ENCODE data around the gene SH3RF1. TPM values are rescaled to one million over a fixed set of nuclear protein-coding genes. Genes with fewer than 3 reads are reported as not detected.

The SH3RF1 gene
- total RNA-seq, 3 donors from 2014 or later, result 20.2 to 37.0 (median 27.9) TPM

DNA sequence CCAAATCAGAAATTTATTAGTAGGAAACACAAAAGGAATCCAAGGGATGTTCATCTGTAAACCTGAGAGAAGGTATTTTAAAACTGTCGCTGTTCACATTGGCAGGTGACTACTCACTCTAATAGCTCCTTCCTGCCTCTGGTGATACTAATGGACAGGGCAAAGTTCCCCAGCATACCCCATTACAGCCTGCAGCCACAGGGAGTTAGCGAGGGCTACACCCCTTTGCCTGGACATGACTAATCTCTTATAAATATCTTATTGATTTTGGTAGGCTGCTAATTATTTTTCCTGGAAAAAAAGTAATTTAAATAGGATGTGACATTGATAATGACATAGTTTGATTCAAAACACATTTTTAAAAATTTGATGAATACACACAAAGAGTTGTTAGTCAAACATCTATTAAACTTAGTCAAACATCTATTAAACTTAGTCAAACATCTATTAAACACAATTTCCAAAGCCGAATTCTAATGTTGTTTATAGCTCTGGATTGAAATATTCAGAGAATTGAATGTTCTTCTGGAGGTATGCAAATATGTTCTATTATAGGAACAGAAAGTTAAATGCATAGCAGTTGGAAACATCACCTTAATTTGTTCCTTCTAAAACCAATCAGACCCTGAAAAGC lies 177.8 kb downstream of the SH3RF1 start:
- H3K36me3 ChIP-seq, result no peaks in the 10 kb centered on the region
- intact Hi-C loops (cut with DNase I; ENCODE audit: low total_unique reads), result no loop called here

DNA sequence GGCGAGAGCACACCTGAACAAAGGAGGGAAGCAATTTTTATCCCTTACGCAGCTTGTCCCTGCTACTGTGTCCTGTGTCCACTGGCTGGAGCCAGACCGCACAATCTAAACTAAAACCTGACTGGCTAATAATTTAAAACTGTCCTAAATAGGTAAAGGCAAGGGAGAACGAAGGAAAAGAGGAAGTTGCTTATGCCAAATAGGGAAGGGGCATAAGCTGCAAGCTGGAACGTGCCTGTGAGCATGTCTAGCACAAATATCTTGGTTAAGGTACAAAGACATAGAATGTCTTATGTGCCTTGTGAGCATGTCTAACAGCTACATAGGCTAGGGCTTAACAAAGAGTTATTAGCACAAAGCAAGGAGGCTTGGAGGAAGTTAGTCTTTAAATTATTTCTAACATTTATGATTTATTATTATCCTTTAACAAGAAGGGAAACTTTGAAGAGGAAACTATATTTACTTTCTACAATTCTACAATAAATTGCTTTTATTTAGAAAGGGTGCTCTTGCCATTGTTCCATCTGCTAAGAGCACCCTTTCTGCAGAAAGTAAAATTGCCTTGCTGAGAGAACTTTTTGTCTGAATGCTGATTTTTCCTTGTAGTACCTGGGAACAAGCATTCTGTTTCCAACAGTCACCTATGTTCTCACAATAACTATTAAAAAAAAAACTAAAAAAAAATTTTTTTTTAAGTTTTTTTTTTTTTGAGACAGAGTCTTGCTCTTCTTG lies 180.1 kb downstream of the SH3RF1 start:
- no peak for DNase-seq (ENCODE audit: low spot score in 2 of 2)
- no peak for TF ChIP-seq POLR2AphosphoS5 (IDR thresholded peaks at IDR 0.05)
- TF ChIP-seq POLR2A (IDR thresholded peaks at IDR 0.05), result no peak
- TF ChIP-seq, protein P1, sequence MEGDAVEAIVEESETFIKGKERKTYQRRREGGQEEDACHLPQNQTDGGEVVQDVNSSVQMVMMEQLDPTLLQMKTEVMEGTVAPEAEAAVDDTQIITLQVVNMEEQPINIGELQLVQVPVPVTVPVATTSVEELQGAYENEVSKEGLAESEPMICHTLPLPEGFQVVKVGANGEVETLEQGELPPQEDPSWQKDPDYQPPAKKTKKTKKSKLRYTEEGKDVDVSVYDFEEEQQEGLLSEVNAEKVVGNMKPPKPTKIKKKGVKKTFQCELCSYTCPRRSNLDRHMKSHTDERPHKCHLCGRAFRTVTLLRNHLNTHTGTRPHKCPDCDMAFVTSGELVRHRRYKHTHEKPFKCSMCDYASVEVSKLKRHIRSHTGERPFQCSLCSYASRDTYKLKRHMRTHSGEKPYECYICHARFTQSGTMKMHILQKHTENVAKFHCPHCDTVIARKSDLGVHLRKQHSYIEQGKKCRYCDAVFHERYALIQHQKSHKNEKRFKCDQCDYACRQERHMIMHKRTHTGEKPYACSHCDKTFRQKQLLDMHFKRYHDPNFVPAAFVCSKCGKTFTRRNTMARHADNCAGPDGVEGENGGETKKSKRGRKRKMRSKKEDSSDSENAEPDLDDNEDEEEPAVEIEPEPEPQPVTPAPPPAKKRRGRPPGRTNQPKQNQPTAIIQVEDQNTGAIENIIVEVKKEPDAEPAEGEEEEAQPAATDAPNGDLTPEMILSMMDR (IDR thresholded peaks at IDR 0.05), result no peak
- Histone ChIP-seq H3K27me3 (no peaks in the 10 kb centered on the region), H3K27ac (no peak overlapping the region), H3K36me3 (no peaks in the 10 kb centered on the region), H3K4me3 (no peak overlapping the region), H3K9me3 (peaks cover 12 to 13% of the 10 kb centered on the region in 2 donors), H3K4me1 (no peaks in the 10 kb centered on the region)
- intact Hi-C loops (cut with DNase I; ENCODE audit: low total_unique reads), result no loop called here

More for the DNA sequence above, 177.8 kb downstream of the SH3RF1 start:
- no peaks in the 10 kb centered on the region for H3K4me1 ChIP-seq
- H3K9me3 ChIP-seq, result peaks cover 12 to 13% of the 10 kb centered on the region in 2 donors
- no peak overlapping the region for H3K4me3 ChIP-seq
- no peak for DNase-seq (ENCODE audit: low spot score in 2 of 2)
- no peak overlapping the region for H3K27ac ChIP-seq
- TF ChIP-seq POLR2AphosphoS5 (IDR thresholded peaks at IDR 0.05), result no peak
- H3K27me3 ChIP-seq, result no peaks in the 10 kb centered on the region

DNA sequence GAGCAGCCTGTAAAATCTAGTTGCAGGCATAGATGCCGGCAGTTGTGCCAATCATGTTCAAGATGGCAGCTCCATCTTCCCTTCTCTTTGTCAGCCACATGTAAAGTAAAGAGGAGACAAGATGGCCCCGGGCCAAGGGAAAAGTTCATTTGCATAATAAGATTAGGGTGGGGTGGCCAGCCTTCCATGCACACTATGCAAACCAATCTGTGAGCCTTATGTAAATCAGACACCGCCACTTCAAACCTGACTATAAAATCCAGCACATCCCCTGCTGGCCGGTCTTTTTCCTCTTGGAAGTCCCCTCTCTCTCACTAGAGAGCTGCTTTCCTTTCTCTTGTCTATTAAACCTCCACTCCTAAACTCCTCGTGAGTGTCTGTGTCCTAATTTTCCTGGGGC lies 181.8 kb downstream of the SH3RF1 start:
- no peaks in the 10 kb centered on the region for H3K4me1 ChIP-seq
- no peak overlapping the region for H3K27ac ChIP-seq
- no peak for TF ChIP-seq POLR2A (IDR thresholded peaks at IDR 0.05)
- TF ChIP-seq POLR2AphosphoS5 (IDR thresholded peaks at IDR 0.05), result no peak
- TF ChIP-seq, protein P1 (IDR thresholded peaks at IDR 0.05), result no peak
- H3K36me3 ChIP-seq, result no peaks in the 10 kb centered on the region
- no peak overlapping the region for H3K4me3 ChIP-seq
- H3K9me3 ChIP-seq, result peaks cover 12 to 13% of the 10 kb centered on the region in 2 donors
- DNase-seq (ENCODE audit: low spot score in 2 of 2), result no peak
- no peaks in the 10 kb centered on the region for H3K27me3 ChIP-seq
- intact Hi-C loops (cut with DNase I; ENCODE audit: low total_unique reads), result no loop called here

DNA sequence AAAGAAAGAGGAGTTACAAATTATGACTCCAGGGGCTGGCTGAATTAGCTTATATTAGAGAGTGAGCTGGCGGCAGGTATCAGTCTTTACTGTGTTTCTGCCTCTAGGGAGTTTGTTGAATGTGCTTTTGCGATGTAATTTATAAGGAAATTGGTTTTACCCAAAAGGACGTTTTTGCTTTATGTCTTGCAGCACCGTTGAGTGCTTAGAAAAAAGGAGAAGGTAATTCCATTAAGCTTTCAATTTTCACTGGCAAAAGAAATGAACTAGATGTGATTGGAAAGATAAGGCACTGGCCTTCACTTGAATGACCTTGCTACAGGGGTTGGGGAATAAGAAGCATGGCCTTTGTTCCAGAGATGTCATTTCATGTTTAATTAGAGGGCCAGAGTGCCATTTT lies 185.8 kb downstream of the SH3RF1 start:
- intact Hi-C loops (cut with DNase I; ENCODE audit: low total_unique reads), result no loop called here
- Histone ChIP-seq H3K27ac (no peak overlapping the region), H3K27me3 (no peaks in the 10 kb centered on the region), H3K36me3 (no peaks in the 10 kb centered on the region), H3K4me3 (no peak overlapping the region), H3K4me1 (peaks cover 0 to 12% of the 10 kb centered on the region in 2 donors), H3K9me3 (no peaks in the 10 kb centered on the region)
- TF ChIP-seq POLR2AphosphoS5 (IDR thresholded peaks at IDR 0.05) (no peak), POLR2A (IDR thresholded peaks at IDR 0.05) (no peak)
- TF ChIP-seq, protein P1 (IDR thresholded peaks at IDR 0.05), result no peak
- no peak for DNase-seq (ENCODE audit: low spot score in 2 of 2)

DNA sequence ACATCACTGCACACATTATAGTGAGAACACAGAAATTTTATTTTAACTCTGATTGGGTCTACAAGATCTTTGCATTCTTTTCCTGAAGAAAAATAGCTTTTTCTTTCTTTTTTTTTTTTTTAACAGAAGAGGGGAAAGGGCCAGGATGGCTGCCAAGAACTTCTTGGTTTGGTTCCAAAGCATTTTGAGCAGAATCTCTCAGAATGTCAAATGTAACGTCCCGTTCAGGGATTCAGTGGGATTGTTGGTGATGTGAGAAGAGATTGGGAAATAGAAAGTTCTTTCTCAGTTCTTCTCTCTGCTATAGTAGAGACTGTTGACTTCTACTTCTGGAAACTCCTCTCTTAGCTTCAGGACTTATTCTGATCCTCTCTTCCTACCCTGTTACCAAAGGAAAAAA lies 189.8 kb downstream of the SH3RF1 start:
- DNase-seq (ENCODE audit: low spot score in 2 of 2), result no peak
- no peak for TF ChIP-seq POLR2AphosphoS5 (IDR thresholded peaks at IDR 0.05)
- TF ChIP-seq, protein P1 (IDR thresholded peaks at IDR 0.05), result no peak
- no peak for TF ChIP-seq POLR2A (IDR thresholded peaks at IDR 0.05)
- Histone ChIP-seq H3K4me3 (no peak overlapping the region), H3K36me3 (no peaks in the 10 kb centered on the region), H3K27me3 (no peaks in the 10 kb centered on the region), H3K4me1 (peaks cover 0 to 14% of the 10 kb centered on the region in 2 donors), H3K9me3 (no peaks in the 10 kb centered on the region), H3K27ac (peak overlapping the region; percentile 82 to 91)
- intact Hi-C loops (cut with DNase I; ENCODE audit: low total_unique reads), result no loop called here
